ENCODE measurements around the gene STAU1.

DNA sequence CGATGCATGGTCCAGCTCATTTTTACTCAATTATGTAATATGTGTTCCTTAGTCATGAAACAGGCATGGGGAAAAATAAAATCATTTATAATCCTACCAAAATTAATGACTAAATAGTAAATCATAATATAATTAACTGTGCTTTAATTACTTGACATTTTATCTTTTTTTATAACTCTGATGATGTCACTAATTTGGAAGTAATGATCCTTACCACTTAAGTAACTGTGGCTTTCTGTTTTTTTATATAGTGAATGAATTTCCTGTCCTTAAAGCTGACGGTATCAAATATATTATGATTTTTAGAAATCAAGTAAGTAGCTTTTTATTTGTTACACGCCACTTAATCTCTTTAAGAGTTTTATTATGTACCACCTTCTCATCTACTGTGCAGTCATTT lies 109.8 kb downstream of the STAU1 start:
- TF ChIP-seq TAF1 (IDR thresholded peaks at IDR 0.05; ENCODE audit: borderline replicate concordance, low read depth, low read length) (no peak), RCOR1 (IDR thresholded peaks at IDR 0.05; ENCODE audit: low read length) (no peak), MXI1 (IDR thresholded peaks at IDR 0.05; ENCODE audit: low read depth, low read length) (no peak), TCF12 (IDR thresholded peaks at IDR 0.05) (no peak), NRF1 (IDR thresholded peaks at IDR 0.05; ENCODE audit: low read depth, low read length) (no peak), JUND (IDR thresholded peaks at IDR 0.05) (no peak)
